Large intestine (tissue), 3 donors: ENCODE measurements around the gene GPR156. TPM values are rescaled to one million over a fixed set of nuclear protein-coding genes. Genes with fewer than 3 reads are reported as not detected.
"Not testable (repeated sequence)": the region's sequence is repeated elsewhere in the genome, so short reads cannot be mapped to it uniquely, and the experiment has no call there.

ENCODE experiments used
- DNase-seq, 2 donors: peaks; one replicate each; pipeline versions ENCODE4 v3.0.0 to v3.0.0-alpha.2; 2013
- H3K27ac ChIP-seq: one replicate; pipeline ENCODE4 v1.5.1; 2013; ENCODE audit warnings: low read length
- H3K27me3 ChIP-seq: 2 replicates; pipeline ENCODE4 v1.6.1; 2013; ENCODE audit warnings: low read length; ENCODE audit not compliant: control insufficient read depth, insufficient read depth
- H3K36me3 ChIP-seq: 2 replicates; pipeline ENCODE4 v1.6.1; 2013; ENCODE audit warnings: low read length; ENCODE audit not compliant: control insufficient read depth, insufficient read depth
- H3K4me1 ChIP-seq: one replicate; pipeline ENCODE4 v1.6.1; 2013; ENCODE audit warnings: low read length; ENCODE audit not compliant: control insufficient read depth, insufficient read depth
- H3K4me3 ChIP-seq: one replicate; pipeline ENCODE4 v1.5.1; 2013; ENCODE audit warnings: low read length
- H3K9me3 ChIP-seq: one replicate; pipeline ENCODE4 v1.6.1; 2013; ENCODE audit warnings: mild to moderate bottlenecking, low read depth, low read length, moderate library complexity; ENCODE audit not compliant: control insufficient read depth
- WGBS: methylation state at CpG from one replicate; pipeline ENCODE4 v1.1.5; 2013; ENCODE audit warnings: low lambda C conversion rate; ENCODE audit not compliant: insufficient coverage; 5-methylcytosine and 5-hydroxymethylcytosine counted together
- polyA plus RNA-seq: library from polyadenylated mRNA; unstranded; fragments of 120-200 nt; gene quantifications from one replicate; pipeline ENCODE4 v1.2.1, GENCODE V29; 2013

GPR156 gene
- polyA plus RNA-seq, 1 donor, result 0.33 TPM

DNA sequence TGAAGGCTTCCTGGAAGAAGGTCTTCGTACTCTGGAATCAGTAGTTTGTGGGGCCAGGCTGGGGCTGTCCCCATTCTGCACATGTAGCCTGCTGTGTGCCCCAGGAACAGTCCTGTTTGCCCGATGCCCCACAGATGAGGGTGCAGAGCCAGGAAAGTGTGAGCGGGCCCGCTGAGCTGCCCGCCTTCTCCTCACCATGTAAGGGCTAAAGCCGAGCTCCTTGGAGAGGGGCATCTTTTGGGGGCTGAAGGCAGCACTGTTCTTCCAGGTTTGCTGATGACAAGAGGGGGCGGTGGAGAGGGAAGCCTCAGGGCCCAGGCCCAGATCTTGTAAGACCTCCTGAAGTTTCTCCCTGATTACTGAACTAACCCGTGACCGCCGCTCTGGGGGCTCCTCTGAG, 117.5 kb downstream of the GPR156 start:
- Histone ChIP-seq H3K27me3 (no peaks in the 10 kb centered on the region), H3K27ac (no peak overlapping the region), H3K9me3 (no peaks in the 10 kb centered on the region), H3K4me3 (no peak overlapping the region), H3K36me3 (no peaks in the 10 kb centered on the region), H3K4me1 (peaks cover 14% of the 10 kb centered on the region)
- no peak for DNase-seq
- no CpG with 5 or more reads among the region's 10 CpGs for WGBS

DNA sequence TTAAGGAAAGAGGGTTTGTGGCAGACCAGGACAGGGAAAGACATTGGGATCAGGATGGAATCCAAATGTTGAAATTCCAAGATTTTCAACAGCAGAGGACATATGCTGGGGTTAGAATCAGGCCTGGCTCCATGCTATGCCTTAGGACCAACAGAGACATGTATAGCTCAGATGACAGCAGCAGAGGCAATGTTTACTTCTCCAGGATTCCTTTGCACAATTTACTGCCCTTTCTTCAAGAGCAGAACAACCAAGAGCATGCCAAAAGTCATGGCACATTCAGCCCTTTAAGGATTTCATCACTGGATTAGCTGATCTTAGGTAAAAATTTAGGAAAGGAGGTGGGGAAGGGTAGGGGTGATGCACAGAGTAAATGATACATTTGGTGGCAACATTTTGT, 121.2 kb downstream of the GPR156 start:
- Histone ChIP-seq H3K4me1 (peaks cover 20% of the 10 kb centered on the region), H3K36me3 (no peaks in the 10 kb centered on the region), H3K4me3 (no peak overlapping the region), H3K9me3 (no peaks in the 10 kb centered on the region), H3K27ac (peak overlapping the region; percentile 44), H3K27me3 (no peaks in the 10 kb centered on the region)
- DNase-seq, result no peak

GRCh38 chr3:120163026-120163425, 122.0 kb downstream of the GPR156 start:
- H3K36me3 ChIP-seq, result no peaks in the 10 kb centered on the region
- H3K4me3 ChIP-seq, result no peak overlapping the region
- no peaks in the 10 kb centered on the region for H3K9me3 ChIP-seq
- 45% methylated on average over 2 of the region's 4 CpGs for WGBS
- DNase-seq, result peak; percentile 26 to 82
- H3K27me3 ChIP-seq, result no peaks in the 10 kb centered on the region
- peaks cover 20% of the 10 kb centered on the region for H3K4me1 ChIP-seq
- peak overlapping the region; percentile 44 for H3K27ac ChIP-seq

GRCh38 chr3:120162400-120162799, 122.6 kb downstream of the GPR156 start:
- H3K27ac ChIP-seq, result peak overlapping the region; percentile 44
- no peaks in the 10 kb centered on the region for H3K27me3 ChIP-seq
- no peak for DNase-seq
- no peak overlapping the region for H3K4me3 ChIP-seq
- no peaks in the 10 kb centered on the region for H3K36me3 ChIP-seq
- H3K4me1 ChIP-seq, result peaks cover 20% of the 10 kb centered on the region
- no peaks in the 10 kb centered on the region for H3K9me3 ChIP-seq

- no peak overlapping the region for H3K4me3 ChIP-seq
- no CpG with 5 or more reads among the region's 3 CpGs for WGBS
- H3K27ac ChIP-seq, result no peak overlapping the region
- H3K4me1 ChIP-seq, result peaks cover 20% of the 10 kb centered on the region
- H3K36me3 ChIP-seq, result no peaks in the 10 kb centered on the region
- DNase-seq, result no peak
- no peaks in the 10 kb centered on the region for H3K27me3 ChIP-seq
- no peaks in the 10 kb centered on the region for H3K9me3 ChIP-seq
Observed at GRCh38 chr3:120161902-120162301, 123.1 kb downstream of the GPR156 start.

DNA sequence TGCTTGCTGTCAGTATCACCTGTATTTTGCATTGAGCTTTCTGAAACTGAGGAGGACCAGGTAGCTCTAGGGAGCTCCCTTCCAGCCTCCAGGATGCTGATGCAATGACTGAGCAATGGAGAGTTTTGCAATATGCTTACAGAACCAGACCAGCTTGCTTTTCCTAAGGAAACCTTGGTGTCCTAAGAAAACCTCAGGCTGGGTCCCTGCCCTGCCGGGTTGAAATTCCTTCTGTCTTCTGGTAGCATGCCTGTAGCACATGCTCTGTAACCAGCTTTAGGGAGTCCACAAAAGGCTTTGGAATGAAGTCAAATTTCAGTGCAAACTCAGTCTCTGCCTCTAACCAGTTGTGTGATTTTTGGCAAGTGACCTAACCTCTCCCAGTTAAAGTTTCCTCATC, 125.0 kb downstream of the GPR156 start:
- no CpG with 5 or more reads among the region's 1 CpG for WGBS
- Histone ChIP-seq H3K4me3 (no peak overlapping the region), H3K27ac (no peak overlapping the region), H3K4me1 (peaks cover 20% of the 10 kb centered on the region), H3K9me3 (peaks cover 2% of the 10 kb centered on the region), H3K27me3 (no peaks in the 10 kb centered on the region), H3K36me3 (no peaks in the 10 kb centered on the region)
- DNase-seq, result peak; percentile 60 to 82

DNA sequence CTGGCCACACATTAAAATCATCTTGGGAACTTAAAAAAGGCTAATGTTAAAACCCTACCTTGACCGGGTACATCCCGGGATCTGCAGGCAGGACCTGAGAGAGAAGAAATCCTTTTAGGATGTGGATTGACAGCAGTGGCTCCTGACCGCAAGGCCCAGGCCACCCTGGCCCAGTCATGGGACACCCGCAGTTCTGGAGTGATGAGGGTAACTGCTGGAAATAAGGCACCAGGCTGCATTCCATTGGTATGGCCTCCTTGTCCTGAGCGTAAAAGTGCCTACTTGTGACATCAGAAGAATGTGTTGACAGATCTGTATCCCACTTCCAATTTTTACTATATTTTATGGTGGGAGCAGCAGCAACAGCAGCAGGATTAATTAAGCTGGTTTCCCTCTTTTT, 127.3 kb downstream of the GPR156 start:
- H3K4me3 ChIP-seq, result no peak overlapping the region
- H3K4me1 ChIP-seq, result peaks cover 8% of the 10 kb centered on the region
- peaks cover 11% of the 10 kb centered on the region for H3K9me3 ChIP-seq
- H3K36me3 ChIP-seq, result no peaks in the 10 kb centered on the region
- no peak overlapping the region for H3K27ac ChIP-seq
- no peak for DNase-seq
- no CpG with 5 or more reads among the region's 5 CpGs for WGBS
- H3K27me3 ChIP-seq, result no peaks in the 10 kb centered on the region

- H3K4me3 ChIP-seq, result no peak overlapping the region
- DNase-seq, result no peak
- no peak overlapping the region for H3K27ac ChIP-seq
- H3K27me3 ChIP-seq, result no peaks in the 10 kb centered on the region
- H3K36me3 ChIP-seq, result no peaks in the 10 kb centered on the region
- H3K4me1 ChIP-seq, result peaks cover 4% of the 10 kb centered on the region
- H3K9me3 ChIP-seq, result peaks cover 11% of the 10 kb centered on the region
- 57% methylated on average over 1 of the region's 3 CpGs for WGBS
Observed at GRCh38 chr3:120157113-120157512, 127.9 kb downstream of the GPR156 start.

- Histone ChIP-seq H3K27ac (no peak overlapping the region), H3K4me1 (peaks cover 7% of the 10 kb centered on the region), H3K27me3 (no peaks in the 10 kb centered on the region), H3K4me3 (no peak overlapping the region), H3K9me3 (peaks cover 11% of the 10 kb centered on the region), H3K36me3 (no peaks in the 10 kb centered on the region)
- DNase-seq, result no peak
Observed at GRCh38 chr3:120156699-120157098, 128.3 kb downstream of the GPR156 start.

DNA sequence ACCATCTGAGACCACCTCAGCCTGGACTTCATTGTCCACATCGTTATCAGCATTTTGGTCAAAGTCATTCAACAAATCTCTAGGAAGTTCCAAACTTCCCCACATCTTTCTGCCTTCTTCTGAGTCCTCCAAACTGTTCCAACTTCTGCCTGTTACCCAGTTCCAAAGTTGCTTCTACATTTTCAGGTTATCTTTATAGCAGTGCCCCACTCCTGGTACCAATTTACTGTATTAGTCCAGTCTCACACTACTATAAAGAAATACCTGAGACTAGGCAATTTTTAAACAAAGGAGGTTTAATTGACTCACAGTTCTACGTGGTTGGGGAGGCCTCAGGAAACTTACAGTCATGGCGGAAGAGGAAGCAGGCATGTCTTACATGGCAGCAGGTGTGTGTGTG, 129.3 kb downstream of the GPR156 start:
- H3K27ac ChIP-seq, H3K36me3 ChIP-seq, DNase-seq, H3K4me3 ChIP-seq, H3K27me3 ChIP-seq: not testable (repeated sequence)
- no CpG with 5 or more reads among the region's 3 CpGs for WGBS
- peaks cover 13% of the 10 kb centered on the region for H3K4me1 ChIP-seq
- peaks cover 11% of the 10 kb centered on the region for H3K9me3 ChIP-seq

DNA sequence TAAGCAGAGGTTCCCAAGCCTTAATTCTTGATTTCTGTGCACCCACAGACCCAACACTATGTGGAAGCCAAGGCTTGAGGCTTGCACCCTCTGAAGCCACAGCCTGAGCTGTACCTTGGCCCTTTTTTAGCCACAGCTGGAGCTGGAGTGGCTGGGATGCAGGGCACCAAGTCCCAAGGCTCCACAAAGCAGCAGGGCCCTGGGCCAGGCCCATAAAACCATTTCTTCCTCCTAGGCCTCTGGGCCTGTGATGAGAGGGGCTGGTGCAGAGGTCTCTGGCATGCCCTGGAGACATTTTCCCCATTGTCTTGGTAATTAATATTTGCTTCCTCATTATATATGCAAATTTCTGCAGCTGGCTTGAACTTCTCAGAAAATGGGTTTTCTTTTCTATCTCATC, 129.9 kb downstream of the GPR156 start:
- Histone ChIP-seq H3K4me3 (no peak overlapping the region), H3K4me1 (peaks cover 11% of the 10 kb centered on the region), H3K27me3 (no peaks in the 10 kb centered on the region), H3K27ac (no peak overlapping the region), H3K36me3 (no peaks in the 10 kb centered on the region), H3K9me3 (peaks cover 11% of the 10 kb centered on the region)
- no peak for DNase-seq
